HK-2 (cell line): ENCODE data around the gene DBNDD1.
A peak's percentile ranks its signal among the peaks of the same experiment; 100 is the strongest.

Experiments used
- DNase-seq: peaks from one replicate; pipeline ENCODE4 v3.0.0-alpha.2; 2018; ENCODE audit not compliant: unreplicated experiment

Gene DBNDD1

GRCh38 chr16:90035902-90036301 lies 16.6 kb upstream of the DBNDD1 start:
- no peak for DNase-seq

GRCh38 chr16:90034504-90034903 lies 15.2 kb upstream of the DBNDD1 start:
- no peak for DNase-seq

GRCh38 chr16:90033387-90033786 lies 14.1 kb upstream of the DBNDD1 start:
- DNase-seq, result no peak

- DNase-seq, result no peak
Measured at GRCh38 chr16:90032674-90033331, 13.5 kb upstream of the DBNDD1 start.

GRCh38 chr16:90031931-90032673 lies 12.8 kb upstream of the DBNDD1 start:
- DNase-seq, result no peak

GRCh38 chr16:90031186-90031930 lies 12.1 kb upstream of the DBNDD1 start:
- DNase-seq, result no peak

GRCh38 chr16:90028985-90029384 lies 9.7 kb upstream of the DBNDD1 start:
- DNase-seq, result no peak

GRCh38 chr16:90027611-90028010 lies 8.4 kb upstream of the DBNDD1 start:
- DNase-seq, result no peak

- DNase-seq, result no peak
Measured at GRCh38 chr16:90026135-90026534, 6.9 kb upstream of the DBNDD1 start.

- no peak for DNase-seq
Measured at GRCh38 chr16:90023078-90023447, 3.8 kb upstream of the DBNDD1 start.

GRCh38 chr16:90022209-90023077 lies 3.2 kb upstream of the DBNDD1 start:
- DNase-seq, result peak; percentile 90

- DNase-seq, result no peak
Measured at GRCh38 chr16:90020838-90021382, 1.7 kb upstream of the DBNDD1 start.

- DNase-seq, result no peak
Measured at GRCh38 chr16:90020260-90020837, 1.1 kb upstream of the DBNDD1 start.

GRCh38 chr16:90019543-90020259 lies 445 bp upstream of the DBNDD1 start:
- DNase-seq, result peak; percentile 47

GRCh38 chr16:90018297-90018651 lies 982 bp downstream of the DBNDD1 start:
- DNase-seq, result no peak

- no peak for DNase-seq
Measured at GRCh38 chr16:90016339-90016950, 2.8 kb downstream of the DBNDD1 start.

GRCh38 chr16:90015586-90016338 lies 3.5 kb downstream of the DBNDD1 start:
- no peak for DNase-seq

GRCh38 chr16:90012991-90013745 lies 6.1 kb downstream of the DBNDD1 start:
- no peak for DNase-seq
